ACHN (cell line): ENCODE results near the gene ANAPC13.
A peak's percentile ranks its signal among the peaks of the same experiment; 100 is the strongest.

Source experiments
- DNase-seq: peaks from one replicate; pipeline ENCODE4 v3.0.0-alpha.2; 2015
- in situ Hi-C: cut with HindIII; loops from 2 replicates; pipeline ENCODE4 v1.10.0; 2017; ENCODE audit warnings: low sequenced_read_pairs, low pct_ligation_motif_present, low pct_unique_long_range_greater_than_20kb

ANAPC13 gene

DNA sequence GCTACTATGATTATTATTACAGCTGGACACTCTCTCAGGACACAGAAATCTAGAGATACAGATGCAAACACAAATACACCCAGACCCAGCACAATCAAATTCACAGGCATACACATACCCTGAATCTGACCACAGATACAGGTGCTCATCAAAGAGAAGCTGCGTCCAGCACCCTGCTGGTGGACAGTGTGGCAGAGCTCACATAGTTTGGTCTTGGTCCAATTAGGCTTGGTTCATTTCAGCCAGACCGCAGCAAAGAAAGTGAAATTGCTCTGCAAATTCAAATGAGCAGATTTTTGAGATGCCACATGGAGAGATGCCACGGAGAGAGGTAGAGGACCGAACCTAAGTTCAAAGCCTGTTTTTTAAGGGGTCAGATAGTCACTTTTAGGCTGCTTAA is 55.6 kb downstream of the ANAPC13 start:
- no peak for DNase-seq
- in situ Hi-C loops, result no loop called here

DNA sequence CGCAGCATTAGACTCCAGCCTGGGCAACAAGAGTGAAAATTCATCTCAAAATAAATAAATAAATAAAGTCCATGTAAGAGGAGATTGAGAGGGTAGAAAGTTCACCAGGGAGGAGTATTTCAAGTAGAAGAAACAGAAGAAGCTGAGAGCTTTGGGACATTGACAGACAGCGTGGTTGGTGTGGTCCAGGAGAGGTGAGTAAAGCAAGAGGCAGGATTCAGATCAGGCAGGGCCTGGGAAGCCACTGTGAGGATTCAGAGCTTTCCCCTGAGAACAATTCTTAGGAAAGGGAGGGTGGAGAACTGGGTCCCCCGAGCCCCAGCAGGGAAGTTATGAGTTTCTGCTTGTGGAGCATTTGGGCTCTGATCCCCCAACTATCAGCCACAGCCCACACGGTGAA is 57.4 kb downstream of the ANAPC13 start:
- in situ Hi-C loops, result no loop called here
- peak; percentile 17 for DNase-seq
